ENCODE results near the gene UPK1A. TPM values are rescaled to one million over a fixed set of nuclear protein-coding genes. Genes with fewer than 3 reads are reported as not detected.

The UPK1A gene
- total and polyA plus RNA-seq, 2 of the 8 experiments (the other 6 are each of a cell fraction or from before 2014, with no cell fraction given), result 0.56 to 9.9 TPM

DNA sequence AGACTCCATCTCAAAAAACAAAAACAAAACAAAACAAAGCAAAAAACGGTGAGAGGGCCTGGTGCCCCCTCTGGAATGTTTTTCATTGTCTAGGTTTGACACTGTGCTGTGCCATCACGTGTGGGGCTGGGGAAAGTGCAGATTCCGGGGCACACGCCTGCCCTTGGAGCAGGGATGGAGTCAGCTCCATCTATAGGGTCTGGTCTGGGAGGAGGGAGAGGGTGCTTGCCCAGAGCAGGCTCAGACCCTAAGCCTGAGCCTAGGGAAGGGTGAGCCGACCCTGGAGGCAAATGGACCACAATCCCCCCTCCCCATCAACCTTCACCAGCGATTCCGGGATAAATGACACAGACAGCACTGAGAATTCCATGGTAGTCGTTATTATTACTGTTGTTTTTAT, 27.1 kb downstream of the UPK1A start:
- Histone ChIP-seq H3K79me1 (ENCODE audit: low read depth, low read length) (no peaks in the 10 kb centered on the region), H3K79me2 (ENCODE audit: control insufficient read depth in 1 of 2, insufficient read depth in 2 of 2, low read length in 2 of 2) (no peaks in the 10 kb centered on the region), H2BK5ac (ENCODE audit: low read depth, low read length) (0 out of 2 replicates have a peak overlapping the region, but pooled peaks have one; percentile 26), H3K27ac (ENCODE audit: low read depth, low read length) (no peak overlapping the region), H4K91ac (replicated peaks; ENCODE audit: insufficient read length, low read length) (no peak overlapping the region), H3K4ac (replicated peaks; ENCODE audit: insufficient read length, low read depth, low read length) (no peak overlapping the region), H3K9ac (replicated peaks in 1 of 4; ENCODE audit: extremely low read depth in 1 of 4, low read depth in 3 of 4, low read length in 3 of 4) (no peak overlapping the region), H3K23ac (ENCODE audit: insufficient read length) (no peak overlapping the region), H2BK120ac (replicated peaks; ENCODE audit: low read depth, low read length) (no peak overlapping the region), H4K8ac (ENCODE audit: extremely low read depth, insufficient read depth, low read length) (no peak overlapping the region), H3K27me3 (replicated peaks in 1 of 4; ENCODE audit: control insufficient read depth in 3 of 4, extremely low read depth in 1 of 4, insufficient read depth in 3 of 4, low read length in 3 of 4) (no peaks in the 10 kb centered on the region), H3K4me2 (ENCODE audit: insufficient read depth in 1 of 2, low read depth in 2 of 2, low read length in 2 of 2) (no peak overlapping the region), H2AFZ (ENCODE audit: low read length) (no peak overlapping the region), H3K23me2 (ENCODE audit: low read depth, low read length) (no peaks in the 10 kb centered on the region), H2BK15ac (ENCODE audit: low read length) (peak overlapping the region; percentile 12; the same call in 1 of the 2 replicates), H3K18ac (ENCODE audit: extremely low read depth, low read length) (no peak overlapping the region; the same call in 1 of the 2 replicates), H3K9me3 (ENCODE audit: insufficient read depth in 2 of 2, low read depth in 1 of 2, low read length in 1 of 2) (no peaks in the 10 kb centered on the region), H3K4me1 (replicated peaks in 1 of 4; ENCODE audit: control insufficient read depth in 3 of 4, insufficient read depth in 4 of 4, low read length in 3 of 4) (no peaks in the 10 kb centered on the region), H3K36me3 (ENCODE audit: control insufficient read depth in 2 of 4, insufficient read depth in 4 of 4, low read length in 3 of 4) (no peaks in the 10 kb centered on the region), H3K56ac (replicated peaks; ENCODE audit: insufficient read length, low read depth, low read length) (no peak overlapping the region), H3K4me3 (ENCODE audit: extremely low read depth in 1 of 4, insufficient read depth in 2 of 4, low read depth in 3 of 4, low read length in 4 of 4) (no peak overlapping the region), H2BK20ac (ENCODE audit: low read length) (peak overlapping the region; percentile 8; the same call in 1 of the 2 replicates), H3K14ac (ENCODE audit: insufficient read length) (no peak overlapping the region), H2BK12ac (ENCODE audit: low read depth, low read length) (peak overlapping the region; percentile 89; the same call in 1 of the 2 replicates), H4K5ac (ENCODE audit: insufficient read length, low read depth, low read length) (no peak overlapping the region), H2AK5ac (ENCODE audit: low read depth, low read length) (no peak overlapping the region), H4K20me1 (replicated peaks in 1 of 2; ENCODE audit: control insufficient read depth in 1 of 2, insufficient read depth in 2 of 2, low read length in 2 of 2) (no peaks in the 10 kb centered on the region)
- no peak for DNase-seq (ENCODE audit: low read depth in 1 of 2, low spot score in 2 of 2)
- POLR2A ChIA-PET (ENCODE audit: partially characterized antibody), result interaction anchor here (0.6 to 1.7 kb wide), 7 partner anchors 20 to 412 kb away, joined by 3 to 9 read pairs (median 3); partner anchors contain the start of genes PSENEN and U2AF1L4
- 29% methylated on average over 8 of the region's 8 CpGs; no CpG with 5 or more reads in 1 of the 2 experiments for WGBS, 2 experiments (ENCODE audit: extremely low coverage in 1 of 2, insufficient coverage in 1 of 2, insufficient read length in 1 of 2, insufficient replicate concordance in 2 of 2, low coverage in 1 of 2, low lambda C conversion rate in 2 of 2, missing lambda C conversion rate in 1 of 2)
- CTCF ChIA-PET (ENCODE audit: partially characterized antibody), result interaction anchor here (0.6 to 7.6 kb wide), 14 partner anchors 12 to 361 kb away, joined by 3 to 105 read pairs (median 4); partner anchors contain the start of genes THAP8 and ZBTB32
- FAIRE-seq, result no peak
- TF ChIP-seq KDM5A (IDR thresholded peaks at IDR 0.05; ENCODE audit: low read length) (no peak), SIX5 (IDR thresholded peaks at IDR 0.05; ENCODE audit: low read depth, low read length) (no peak), POLR2AphosphoS5 (IDR thresholded peaks at IDR 0.05; ENCODE audit: low read depth, low read length) (no peak), FOSL1 (IDR thresholded peaks at IDR 0.05; ENCODE audit: insufficient read depth, low read depth, low read length) (no peak), EP300 (IDR thresholded peaks at IDR 0.05; ENCODE audit: borderline replicate concordance in 1 of 2, low read depth in 2 of 2, low read length in 2 of 2) (no peak), CBX5 (IDR thresholded peaks at IDR 0.05; ENCODE audit: low read depth, low read length) (no peak), MAFK (IDR thresholded peaks at IDR 0.05; ENCODE audit: low read depth, low read length) (no peak), GABPA (IDR thresholded peaks at IDR 0.05; ENCODE audit: borderline replicate concordance, insufficient read depth, low read length) (no peak), BACH1 (IDR thresholded peaks at IDR 0.05; ENCODE audit: low read length) (no peak), KDM1A (IDR thresholded peaks at IDR 0.05; ENCODE audit: borderline replicate concordance, low read length) (no peak), TAF1 (IDR thresholded peaks at IDR 0.05; ENCODE audit: low read depth, low read length) (no peak), SUZ12 (IDR thresholded peaks at IDR 0.05; ENCODE audit: low read length) (no peak), EZH2 (IDR thresholded peaks at IDR 0.05; ENCODE audit: low read depth, low read length, severe bottlenecking) (no peak), RNF2 (IDR thresholded peaks at IDR 0.05; ENCODE audit: borderline replicate concordance, low read depth, low read length, missing control alignments, poor library complexity, severe bottlenecking) (no peak)

Data from H1 (cell line).